Measurements from ENCODE around the gene INPP1.

DNA sequence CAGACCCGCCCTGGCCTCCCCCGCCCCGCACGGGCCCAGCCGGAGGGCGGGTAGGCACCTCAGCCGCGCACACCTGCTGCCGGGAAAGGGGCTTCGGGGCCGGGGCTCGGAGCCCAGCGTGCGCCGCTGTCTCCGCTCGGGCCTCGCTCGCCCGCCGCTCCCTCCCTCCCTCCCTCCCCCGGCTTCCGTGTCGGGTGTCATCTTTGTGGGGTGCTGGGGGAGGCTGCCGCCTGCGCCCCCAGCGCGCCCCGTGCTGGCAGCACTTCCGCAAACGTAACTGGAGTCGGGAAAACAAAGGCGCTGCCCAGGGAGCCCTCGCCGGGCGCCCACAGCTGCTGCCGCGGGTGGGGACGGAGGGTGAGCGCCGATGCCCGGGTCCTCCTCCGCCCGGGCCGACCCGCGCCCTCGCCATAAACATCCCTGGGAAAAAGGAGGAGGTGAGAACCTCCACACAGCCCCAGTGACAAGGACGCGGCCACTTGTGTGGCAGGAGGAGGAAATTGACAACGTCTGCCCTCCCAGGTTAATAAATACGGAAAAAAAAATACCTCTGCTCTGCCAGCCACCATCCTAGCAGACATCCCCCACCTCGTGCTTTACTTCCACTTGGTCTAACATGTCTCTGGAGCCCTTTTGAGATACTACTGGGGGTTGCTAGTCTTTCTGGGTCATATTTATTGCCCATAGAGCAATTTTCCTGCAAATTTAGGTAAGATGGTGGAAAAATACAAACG lies 65.3 kb downstream of the INPP1 start:
- TF ChIP-seq, protein P1, sequence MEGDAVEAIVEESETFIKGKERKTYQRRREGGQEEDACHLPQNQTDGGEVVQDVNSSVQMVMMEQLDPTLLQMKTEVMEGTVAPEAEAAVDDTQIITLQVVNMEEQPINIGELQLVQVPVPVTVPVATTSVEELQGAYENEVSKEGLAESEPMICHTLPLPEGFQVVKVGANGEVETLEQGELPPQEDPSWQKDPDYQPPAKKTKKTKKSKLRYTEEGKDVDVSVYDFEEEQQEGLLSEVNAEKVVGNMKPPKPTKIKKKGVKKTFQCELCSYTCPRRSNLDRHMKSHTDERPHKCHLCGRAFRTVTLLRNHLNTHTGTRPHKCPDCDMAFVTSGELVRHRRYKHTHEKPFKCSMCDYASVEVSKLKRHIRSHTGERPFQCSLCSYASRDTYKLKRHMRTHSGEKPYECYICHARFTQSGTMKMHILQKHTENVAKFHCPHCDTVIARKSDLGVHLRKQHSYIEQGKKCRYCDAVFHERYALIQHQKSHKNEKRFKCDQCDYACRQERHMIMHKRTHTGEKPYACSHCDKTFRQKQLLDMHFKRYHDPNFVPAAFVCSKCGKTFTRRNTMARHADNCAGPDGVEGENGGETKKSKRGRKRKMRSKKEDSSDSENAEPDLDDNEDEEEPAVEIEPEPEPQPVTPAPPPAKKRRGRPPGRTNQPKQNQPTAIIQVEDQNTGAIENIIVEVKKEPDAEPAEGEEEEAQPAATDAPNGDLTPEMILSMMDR (IDR thresholded peaks at IDR 0.05) = no peak
- TF ChIP-seq POLR2A (IDR thresholded peaks at IDR 0.05) = no peak
